Stimulated activated effector memory CD8-positive, alpha-beta T cell treated with anti-CD3 and anti-CD28 coated beads, Interleukin-12 subunit alpha, Interleukin-12 subunit beta, amount 100 ng/mL, for 72 hours (primary cell): ENCODE measurements around the gene CCDC188.

Experiments
- ATAC-seq: fragments of 150-1000 bp; cut with Tn5 transposase; 2 replicates; pipeline ENCODE4 v1.10.0; 2021
- DNase-seq, 2 donors: peaks; one replicate each; pipeline ENCODE4 v3.0.0; 2021 to 2022; ENCODE audit warnings: low spot score in 2 of 2
- H3K27ac Mint-ChIP-seq: one replicate; pipeline ENCODE4 v1.8.0; 2022; ENCODE audit warnings: mild to moderate bottlenecking, mixed read lengths
- H3K36me3 Mint-ChIP-seq: one replicate; pipeline ENCODE4 v1.8.0; 2022; ENCODE audit warnings: mild to moderate bottlenecking, mixed read lengths
- H3K4me1 Mint-ChIP-seq: one replicate; pipeline ENCODE4 v1.8.0; 2022; ENCODE audit warnings: mixed read lengths
- H3K4me3 Mint-ChIP-seq: one replicate; pipeline ENCODE4 v1.8.0; 2022; ENCODE audit warnings: mild to moderate bottlenecking, mixed read lengths
- H3K9me3 Mint-ChIP-seq: one replicate; pipeline ENCODE4 v1.8.0; 2022; ENCODE audit warnings: mixed read lengths

Gene CCDC188

GRCh38 chr22:20107471-20107901 is 43.4 kb downstream of the CCDC188 start:
- Mint-ChIP-seq H3K4me1 (peaks cover 14% of the 10 kb centered on the region), H3K4me3 (no peak overlapping the region), H3K27ac (peak overlapping the region; percentile 77), H3K36me3 (peaks cover 91% of the 10 kb centered on the region), H3K9me3 (no peaks in the 10 kb centered on the region)
- ATAC-seq (no peak), DNase-seq (no peak)

GRCh38 chr22:20106849-20107237 is 44.0 kb downstream of the CCDC188 start:
- Mint-ChIP-seq H3K4me3 (no peak overlapping the region), H3K36me3 (peaks cover 91% of the 10 kb centered on the region), H3K9me3 (no peaks in the 10 kb centered on the region), H3K4me1 (peaks cover 16% of the 10 kb centered on the region), H3K27ac (peak overlapping the region; percentile 77)
- ATAC-seq (no peak), DNase-seq (no peak)

- no peak overlapping the region for H3K4me3 Mint-ChIP-seq
- ATAC-seq (no peak), DNase-seq (no peak)
- peaks cover 89% of the 10 kb centered on the region for H3K36me3 Mint-ChIP-seq
- no peaks in the 10 kb centered on the region for H3K9me3 Mint-ChIP-seq
- peaks cover 15% of the 10 kb centered on the region for H3K4me1 Mint-ChIP-seq
- peak overlapping the region; percentile 77 for H3K27ac Mint-ChIP-seq
Observed at GRCh38 chr22:20106205-20106848, 44.5 kb downstream of the CCDC188 start.

- no peak overlapping the region for H3K4me3 Mint-ChIP-seq
- no peak for ATAC-seq
- H3K9me3 Mint-ChIP-seq, result no peaks in the 10 kb centered on the region
- H3K27ac Mint-ChIP-seq, result peak overlapping the region; percentile 77
- H3K36me3 Mint-ChIP-seq, result peaks cover 89% of the 10 kb centered on the region
- H3K4me1 Mint-ChIP-seq, result peaks cover 18% of the 10 kb centered on the region
- no peak for DNase-seq
Observed at GRCh38 chr22:20105456-20106204, 45.2 kb downstream of the CCDC188 start.

- Mint-ChIP-seq H3K4me3 (peak overlapping the region; percentile 68), H3K27ac (peak overlapping the region; percentile 92), H3K9me3 (no peaks in the 10 kb centered on the region), H3K36me3 (peaks cover 88% of the 10 kb centered on the region), H3K4me1 (peaks cover 52% of the 10 kb centered on the region)
- DNase-seq (no peak), ATAC-seq (no peak)
Observed at GRCh38 chr22:20102203-20102780, 48.6 kb downstream of the CCDC188 start.

GRCh38 chr22:20101638-20102037 is 49.2 kb downstream of the CCDC188 start:
- peaks cover 88% of the 10 kb centered on the region for H3K36me3 Mint-ChIP-seq
- H3K9me3 Mint-ChIP-seq, result no peaks in the 10 kb centered on the region
- peak overlapping the region; percentile 92 for H3K27ac Mint-ChIP-seq
- H3K4me1 Mint-ChIP-seq, result peaks cover 58% of the 10 kb centered on the region
- no peak for DNase-seq
- H3K4me3 Mint-ChIP-seq, result peak overlapping the region; percentile 68
- no peak for ATAC-seq

- no peak for ATAC-seq
- no peak for DNase-seq
- Mint-ChIP-seq H3K9me3 (no peaks in the 10 kb centered on the region), H3K4me1 (peaks cover 76% of the 10 kb centered on the region), H3K27ac (peak overlapping the region; percentile 92), H3K36me3 (peaks cover 95% of the 10 kb centered on the region), H3K4me3 (peak overlapping the region; percentile 68)
Observed at GRCh38 chr22:20099099-20099711, 51.6 kb downstream of the CCDC188 start.
